HEK293T (cell line): Measurements from ENCODE around the gene C1RL.

ENCODE experiments used
- CTCF ChIA-PET: fragments of 350-600 bp; formaldehyde crosslinking; extraction: SDS; loops from one replicate; lab custom pipeline; 2021; ENCODE audit warnings: antibody characterized with exemption, inconsistent platforms; lab: Yijun Ruan, JAX
- POLR2A ChIA-PET: fragments of 350-600 bp; formaldehyde crosslinking; extraction: SDS; loops from one replicate; lab custom pipeline; 2020; ENCODE audit warnings: antibody characterized with exemption, inconsistent platforms; lab: Yijun Ruan, JAX
- DNase-seq: peaks from one replicate; pipeline ENCODE4 v3.0.0; 2012; ENCODE audit warnings: mixed read lengths; ENCODE audit errors: extremely low spot score
- ARNT ChIP-seq: fragments of 450-650 bp; IDR thresholded peaks from 2 replicates; pipeline ENCODE4 v1.6.1; 2017; ENCODE audit warnings: mild to moderate bottlenecking
- BHLHE40 ChIP-seq: fragments of 450-650 bp; IDR thresholded peaks from 2 replicates; pipeline ENCODE4 v1.6.1; 2016; ENCODE audit warnings: mild to moderate bottlenecking, moderate library complexity, borderline replicate concordance
- CTBP1 ChIP-seq: fragments of 450-650 bp; IDR thresholded peaks from 2 replicates; pipeline ENCODE4 v1.6.1; 2016; ENCODE audit warnings: borderline replicate concordance
- ELF4 ChIP-seq: fragments of 450-650 bp; IDR thresholded peaks from 2 replicates; pipeline ENCODE4 v1.6.1; 2017; ENCODE audit warnings: antibody characterized with exemption
- FOXA1 ChIP-seq: fragments of 450-650 bp; IDR thresholded peaks from 2 replicates; pipeline ENCODE4 v1.6.1; 2016; ENCODE audit warnings: mild to moderate bottlenecking
- FOXK2 ChIP-seq: fragments of 450-650 bp; IDR thresholded peaks from 2 replicates; pipeline ENCODE4 v1.6.1; 2016; ENCODE audit warnings: mild to moderate bottlenecking
- FOXM1 ChIP-seq: fragments of 450-650 bp; IDR thresholded peaks from 2 replicates; pipeline ENCODE4 v1.6.1; 2017; ENCODE audit warnings: mild to moderate bottlenecking, borderline replicate concordance
- HDGF ChIP-seq: fragments of 450-650 bp; IDR thresholded peaks from 2 replicates; pipeline ENCODE4 v1.6.1; 2017; ENCODE audit warnings: antibody characterized with exemption, borderline replicate concordance
- L3MBTL2 ChIP-seq: fragments of 450-650 bp; conservative IDR thresholded peaks from 2 replicates; pipeline ENCODE4 v1.6.1; 2016; ENCODE audit warnings: mild to moderate bottlenecking
- LEF1 ChIP-seq: fragments of 450-650 bp; IDR thresholded peaks from 2 replicates; pipeline ENCODE4 v1.6.1; 2017; ENCODE audit warnings: mild to moderate bottlenecking, borderline replicate concordance
- NFRKB ChIP-seq: fragments of 450-650 bp; IDR thresholded peaks from 2 replicates; pipeline ENCODE4 v1.6.1; 2016; ENCODE audit warnings: mild to moderate bottlenecking, moderate library complexity
- SP1 ChIP-seq: fragments of 450-650 bp; IDR thresholded peaks from 2 replicates; pipeline ENCODE4 v1.6.1; 2017
- SUZ12 ChIP-seq: fragments of 450-650 bp; IDR thresholded peaks from 2 replicates; pipeline ENCODE4 v1.6.1; 2016; ENCODE audit warnings: mild to moderate bottlenecking
- TARDBP ChIP-seq: fragments of 450-650 bp; IDR thresholded peaks from 2 replicates; pipeline ENCODE4 v1.6.1; 2016
- ZNF384 ChIP-seq: fragments of 450-650 bp; IDR thresholded peaks from 2 replicates; pipeline ENCODE4 v1.6.1; 2016
- TF ChIP-seq, protein P1 (sequence below): fragments of 450-650 bp; IDR thresholded peaks from 2 replicates; pipeline ENCODE4 v1.6.1; 2016

The C1RL gene

DNA sequence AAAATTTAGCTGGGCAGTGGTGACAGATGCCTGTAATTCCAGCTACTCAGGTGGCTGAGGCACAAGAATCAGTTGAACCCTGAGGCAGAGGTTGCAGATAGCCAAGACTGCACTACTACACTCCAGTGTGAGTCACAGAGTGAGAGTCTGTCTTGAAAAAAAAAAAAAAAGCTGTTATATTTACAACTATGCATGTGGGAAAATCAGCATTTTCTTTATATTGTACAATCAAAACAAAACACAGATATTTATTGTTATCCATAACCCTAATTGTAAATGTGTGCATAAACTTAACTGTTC lies 29.2 kb downstream of the C1RL start:
- CTCF ChIA-PET: interaction anchor here (0.9 kb wide), 1 partner anchor 12 kb away, joined by 3 read pairs; no protein-coding TSS in a partner anchor
- DNase-seq: no peak
- POLR2A ChIA-PET: interaction anchor here (1.2 kb wide), 1 partner anchor 10 kb away, joined by 4 read pairs; no protein-coding TSS in a partner anchor
- no peak for TF ChIP-seq BHLHE40
- no peak for TF ChIP-seq CTBP1
- TF ChIP-seq ARNT: no peak
- TF ChIP-seq FOXK2: no peak
- TF ChIP-seq FOXM1: no peak
- TF ChIP-seq, protein P1, sequence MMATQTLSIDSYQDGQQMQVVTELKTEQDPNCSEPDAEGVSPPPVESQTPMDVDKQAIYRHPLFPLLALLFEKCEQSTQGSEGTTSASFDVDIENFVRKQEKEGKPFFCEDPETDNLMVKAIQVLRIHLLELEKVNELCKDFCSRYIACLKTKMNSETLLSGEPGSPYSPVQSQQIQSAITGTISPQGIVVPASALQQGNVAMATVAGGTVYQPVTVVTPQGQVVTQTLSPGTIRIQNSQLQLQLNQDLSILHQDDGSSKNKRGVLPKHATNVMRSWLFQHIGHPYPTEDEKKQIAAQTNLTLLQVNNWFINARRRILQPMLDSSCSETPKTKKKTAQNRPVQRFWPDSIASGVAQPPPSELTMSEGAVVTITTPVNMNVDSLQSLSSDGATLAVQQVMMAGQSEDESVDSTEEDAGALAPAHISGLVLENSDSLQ: no peak
- TF ChIP-seq ELF4: no peak
- TF ChIP-seq SUZ12: no peak
- no peak for TF ChIP-seq FOXA1
- no peak for TF ChIP-seq ZNF384
- TF ChIP-seq HDGF: no peak
- no peak for TF ChIP-seq LEF1
- no peak for TF ChIP-seq TARDBP
- TF ChIP-seq SP1: no peak
- TF ChIP-seq NFRKB: no peak
- TF ChIP-seq L3MBTL2: no peak

DNA sequence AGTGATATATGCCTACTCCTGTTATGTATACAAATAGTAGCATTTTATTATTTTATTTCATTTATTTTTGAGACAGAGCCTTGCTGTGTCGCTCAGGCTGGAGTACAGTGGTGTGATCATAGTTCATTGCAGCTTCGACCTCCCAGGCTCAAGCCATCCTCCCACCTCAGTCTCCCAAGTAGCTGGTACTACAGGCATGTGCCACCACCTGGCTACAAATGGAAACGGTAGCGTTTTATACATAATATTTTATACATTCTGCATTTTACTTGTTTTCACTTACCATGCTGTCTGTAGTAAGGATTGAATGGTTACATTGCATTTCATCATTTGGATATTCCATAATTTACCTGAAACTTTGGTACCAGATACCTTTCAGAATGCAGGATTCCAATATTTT lies 30.9 kb downstream of the C1RL start:
- TF ChIP-seq, protein P1: no peak
- no peak for TF ChIP-seq FOXM1
- TF ChIP-seq SP1: no peak
- TF ChIP-seq NFRKB: no peak
- TF ChIP-seq HDGF: no peak
- TF ChIP-seq ZNF384: no peak
- TF ChIP-seq SUZ12: no peak
- TF ChIP-seq ARNT: no peak
- no peak for TF ChIP-seq LEF1
- no peak for TF ChIP-seq FOXK2
- no peak for TF ChIP-seq CTBP1
- no peak for TF ChIP-seq ELF4
- no peak for TF ChIP-seq BHLHE40
- no peak for TF ChIP-seq FOXA1
- no peak for TF ChIP-seq TARDBP
- TF ChIP-seq L3MBTL2: no peak
- ChIA-PET CTCF (no interaction called here), POLR2A (no interaction called here)
- DNase-seq: no peak

DNA sequence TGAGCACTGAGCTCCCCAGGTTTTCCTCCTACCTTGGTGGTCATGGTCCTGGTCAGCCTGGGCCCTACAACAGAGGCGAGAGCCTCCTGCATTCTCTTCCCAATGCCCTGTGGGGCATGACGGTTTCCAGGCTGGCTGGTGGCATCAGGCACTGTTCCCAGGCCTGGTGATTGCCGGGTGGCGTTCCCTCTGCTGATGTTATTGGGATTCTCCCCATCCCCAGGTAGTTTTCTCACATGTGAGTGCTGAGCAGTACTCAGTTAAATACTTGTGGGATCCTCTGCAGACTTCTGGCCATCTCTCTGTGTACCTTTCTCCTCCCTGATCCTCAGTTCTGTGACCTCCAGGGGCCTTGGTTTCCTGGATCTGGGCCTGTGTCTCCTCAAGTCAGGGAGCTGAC lies 32.5 kb downstream of the C1RL start:
- TF ChIP-seq FOXM1 (no peak), FOXA1 (no peak), SP1 (no peak), NFRKB (no peak), BHLHE40 (no peak), HDGF (no peak), LEF1 (no peak), TARDBP (no peak), ELF4 (no peak)
- DNase-seq: no peak
- ChIA-PET CTCF (no interaction called here), POLR2A (interaction anchor here (1.0 to 1.8 kb wide), 2 partner anchors 132 to 133 kb away, joined by 3 to 5 read pairs; partner anchors contain the start of genes C12orf57 and RNU7-1)

DNA sequence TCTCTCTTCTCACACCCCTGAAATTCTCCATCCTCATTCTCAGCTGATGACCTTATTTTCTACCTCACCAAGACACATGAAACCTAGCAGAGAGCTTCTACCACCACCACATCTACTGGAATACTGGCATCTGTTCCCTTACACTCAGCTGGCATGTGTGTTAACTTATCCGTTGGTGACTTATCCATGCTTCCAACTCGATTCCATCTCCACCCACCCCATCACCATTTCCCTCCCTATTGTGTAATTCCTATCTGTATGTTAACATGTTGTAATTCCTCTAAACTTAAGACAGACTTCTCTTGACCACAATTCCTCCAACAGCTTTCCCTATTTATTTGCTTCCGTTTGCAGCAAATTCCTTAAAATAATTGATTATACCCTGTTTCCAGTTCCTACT lies 33.1 kb downstream of the C1RL start:
- DNase-seq: no peak
- ChIA-PET POLR2A (interaction anchor here (1.0 to 1.8 kb wide), 2 partner anchors 131 to 132 kb away, joined by 3 to 5 read pairs; partner anchors contain the start of genes C12orf57 and RNU7-1), CTCF (no interaction called here)
- TF ChIP-seq FOXA1: no peak
- TF ChIP-seq BHLHE40: no peak
- TF ChIP-seq, protein P1: no peak
- no peak for TF ChIP-seq ZNF384
- no peak for TF ChIP-seq L3MBTL2
- TF ChIP-seq HDGF: no peak
- no peak for TF ChIP-seq FOXM1
- TF ChIP-seq NFRKB: no peak
- no peak for TF ChIP-seq SP1
- TF ChIP-seq ELF4: no peak
- no peak for TF ChIP-seq FOXK2
- TF ChIP-seq SUZ12: no peak
- TF ChIP-seq CTBP1: no peak
- no peak for TF ChIP-seq LEF1
- TF ChIP-seq ARNT: no peak
- no peak for TF ChIP-seq TARDBP

DNA sequence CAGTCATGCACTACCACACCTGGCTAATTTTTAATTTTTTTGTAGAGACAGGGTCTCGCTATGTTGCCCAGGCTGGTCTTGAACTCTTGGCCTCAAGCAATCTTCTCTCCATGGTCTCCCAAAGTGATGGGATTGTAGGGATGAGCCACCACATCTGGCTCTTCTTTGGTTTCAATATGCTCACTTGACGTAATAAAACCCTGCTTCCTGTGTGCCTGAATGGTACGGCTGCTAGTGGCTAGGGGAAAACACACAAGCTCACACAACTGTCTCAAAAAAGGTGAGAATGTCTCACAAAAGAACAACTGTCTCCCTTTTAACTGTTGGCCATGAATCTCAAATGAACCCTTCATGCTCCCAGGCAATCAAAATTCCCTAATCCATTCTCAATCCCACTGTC lies 33.5 kb downstream of the C1RL start:
- CTCF ChIA-PET: no interaction called here
- no peak for TF ChIP-seq ELF4
- TF ChIP-seq SP1: no peak
- no peak for TF ChIP-seq NFRKB
- TF ChIP-seq, protein P1: no peak
- POLR2A ChIA-PET: no interaction called here

DNA sequence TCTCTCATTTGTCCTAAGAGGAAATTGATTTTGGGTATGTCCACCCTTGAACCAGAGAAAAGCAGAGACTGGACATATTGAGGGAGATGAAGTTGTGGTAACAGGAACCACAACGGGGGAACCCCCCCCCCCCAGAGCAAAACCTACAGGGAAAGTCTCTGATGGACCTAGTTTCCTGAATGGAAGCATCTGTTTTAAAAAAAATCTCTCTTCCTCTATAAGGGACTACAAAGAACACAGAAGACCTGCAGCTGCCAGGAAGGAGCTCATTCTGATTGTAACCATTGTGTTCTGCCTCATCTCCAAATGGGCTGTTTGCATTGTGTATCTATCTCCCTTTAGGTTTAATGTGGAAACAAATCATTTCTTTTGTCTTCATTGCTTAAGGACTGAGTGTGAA lies 35.1 kb downstream of the C1RL start:
- ChIA-PET CTCF (no interaction called here), POLR2A (no interaction called here)
- no peak for TF ChIP-seq BHLHE40
- no peak for TF ChIP-seq SP1
- TF ChIP-seq LEF1: no peak
- no peak for TF ChIP-seq ARNT
- no peak for TF ChIP-seq HDGF
- no peak for TF ChIP-seq TARDBP
- TF ChIP-seq L3MBTL2: no peak
- TF ChIP-seq NFRKB: no peak
- no peak for TF ChIP-seq FOXA1
- TF ChIP-seq FOXM1: no peak
- no peak for TF ChIP-seq CTBP1
- no peak for TF ChIP-seq ZNF384
- TF ChIP-seq, protein P1: no peak
- no peak for TF ChIP-seq SUZ12
- TF ChIP-seq ELF4: no peak
- DNase-seq: no peak

More for the DNA sequence above, 33.5 kb downstream of the C1RL start:
- DNase-seq: no peak
